ENCODE data around the gene PCNX2. TPM values are rescaled to one million over a fixed set of nuclear protein-coding genes. Genes with fewer than 3 reads are reported as not detected.

PCNX2 gene
- total RNA-seq, 1 donor from 2014 or later, result 29.5 TPM

- no peak for TF ChIP-seq CTCF (IDR thresholded peaks at IDR 0.05; ENCODE audit: insufficient read depth, low read length, poor library complexity, severe bottlenecking)
- no peak for DNase-seq (ENCODE audit: low read depth)
- Histone ChIP-seq H3K36me3 (ENCODE audit: control insufficient read depth, insufficient read depth, low read length) (no peaks in the 10 kb centered on the region), H3K4me3 (ENCODE audit: low read depth, low read length) (no peak overlapping the region), H3K27me3 (ENCODE audit: control insufficient read depth, insufficient read depth, low read length) (no peaks in the 10 kb centered on the region)
Measured at GRCh38 chr1:233338102-233338501, 42.6 kb upstream of the PCNX2 start.

- H3K4me3 ChIP-seq (ENCODE audit: low read depth, low read length), result no peak overlapping the region
- no peak for DNase-seq (ENCODE audit: low read depth)
- H3K36me3 ChIP-seq (ENCODE audit: control insufficient read depth, insufficient read depth, low read length), result no peaks in the 10 kb centered on the region
- TF ChIP-seq CTCF (IDR thresholded peaks at IDR 0.05; ENCODE audit: insufficient read depth, low read length, poor library complexity, severe bottlenecking), result no peak
- H3K27me3 ChIP-seq (ENCODE audit: control insufficient read depth, insufficient read depth, low read length), result no peaks in the 10 kb centered on the region
Measured at GRCh38 chr1:233337505-233337904, 42.0 kb upstream of the PCNX2 start.

GRCh38 chr1:233336554-233337456 lies 41.3 kb upstream of the PCNX2 start:
- no peak for TF ChIP-seq CTCF (IDR thresholded peaks at IDR 0.05; ENCODE audit: insufficient read depth, low read length, poor library complexity, severe bottlenecking)
- H3K36me3 ChIP-seq (ENCODE audit: control insufficient read depth, insufficient read depth, low read length), result no peaks in the 10 kb centered on the region
- no peak for DNase-seq (ENCODE audit: low read depth)
- H3K27me3 ChIP-seq (ENCODE audit: control insufficient read depth, insufficient read depth, low read length), result no peaks in the 10 kb centered on the region
- H3K4me3 ChIP-seq (ENCODE audit: low read depth, low read length), result no peak overlapping the region

GRCh38 chr1:233334092-233334491 lies 38.6 kb upstream of the PCNX2 start:
- TF ChIP-seq CTCF (IDR thresholded peaks at IDR 0.05; ENCODE audit: insufficient read depth, low read length, poor library complexity, severe bottlenecking), result no peak
- no peaks in the 10 kb centered on the region for H3K27me3 ChIP-seq (ENCODE audit: control insufficient read depth, insufficient read depth, low read length)
- H3K36me3 ChIP-seq (ENCODE audit: control insufficient read depth, insufficient read depth, low read length), result no peaks in the 10 kb centered on the region
- DNase-seq (ENCODE audit: low read depth), result no peak
- no peak overlapping the region for H3K4me3 ChIP-seq (ENCODE audit: low read depth, low read length)

GRCh38 chr1:233333086-233333485 lies 37.6 kb upstream of the PCNX2 start:
- H3K36me3 ChIP-seq (ENCODE audit: control insufficient read depth, insufficient read depth, low read length), result no peaks in the 10 kb centered on the region
- no peaks in the 10 kb centered on the region for H3K27me3 ChIP-seq (ENCODE audit: control insufficient read depth, insufficient read depth, low read length)
- TF ChIP-seq CTCF (IDR thresholded peaks at IDR 0.05; ENCODE audit: insufficient read depth, low read length, poor library complexity, severe bottlenecking), result no peak
- DNase-seq (ENCODE audit: low read depth), result no peak
- H3K4me3 ChIP-seq (ENCODE audit: low read depth, low read length), result no peak overlapping the region
